HepG2 (cell line): ENCODE measurements around the gene ZFAND6.

ENCODE experiments used
- ZBTB1 ChIP-seq: sonication (generic); formaldehyde crosslinking; IDR thresholded peaks from 2 replicates; pipeline ENCODE4 v1.4.0; 2020; ENCODE audit warnings: missing genetic modification reagents, borderline replicate concordance
- ZNF639 ChIP-seq: conservative IDR thresholded peaks from 2 replicates; pipeline ENCODE4 v1.6.1; 2018; ENCODE audit warnings: missing genetic modification reagents

GRCh38 chr15:80072285-80072994 is 13.0 kb downstream of the ZFAND6 start:
- TF ChIP-seq ZNF639 (CRISPR knock-in tag): no peak
- TF ChIP-seq ZBTB1 (CRISPR knock-in tag): no peak
